Activated CD4-positive, alpha-beta memory T cell treated with anti-CD3 and anti-CD28 coated beads, Interleukin-2, amount 10 ng/mL, durations not matched to agents 7 days and 5 days (primary cell): ENCODE data around the gene MCTP2. TPM values are rescaled to one million over a fixed set of nuclear protein-coding genes. Genes with fewer than 3 reads are reported as not detected.

ENCODE experiments used
- CTCF ChIA-PET: fragments of 350-600 bp; sonication (Branson Sonifier 250); formaldehyde crosslinking; loops from one replicate; lab custom pipeline; 2021; ENCODE audit warnings: antibody characterized with exemption, inconsistent platforms; lab: Charles Lee
- POLR2A ChIA-PET: fragments of 350-600 bp; sonication (Branson Sonifier 250); formaldehyde crosslinking; loops from one replicate; lab custom pipeline; 2021; ENCODE audit warnings: antibody characterized with exemption; lab: Charles Lee
- DNase-seq: peaks from one replicate; pipeline ENCODE4 v3.0.0-alpha.2; 2020
- H3K27ac Mint-ChIP-seq: one replicate; pipeline ENCODE4 v1.8.0; 2021; ENCODE audit warnings: mild to moderate bottlenecking, mixed read lengths
- H3K27me3 Mint-ChIP-seq: one replicate; pipeline ENCODE4 v1.8.0; 2021; ENCODE audit warnings: mixed read lengths
- H3K36me3 Mint-ChIP-seq: one replicate; pipeline ENCODE4 v1.8.0; 2021; ENCODE audit warnings: low read depth, mixed read lengths
- H3K4me1 Mint-ChIP-seq: one replicate; pipeline ENCODE4 v1.8.0; 2021; ENCODE audit warnings: mixed read lengths
- H3K4me3 Mint-ChIP-seq: one replicate; pipeline ENCODE4 v1.8.0; 2021; ENCODE audit warnings: mild to moderate bottlenecking, mixed read lengths
- H3K9me3 Mint-ChIP-seq: one replicate; pipeline ENCODE4 v1.8.0; 2021; ENCODE audit warnings: mixed read lengths
- total RNA-seq, 2 experiments: library from RNA; stranded (reverse); gene quantifications; one replicate each; pipeline ENCODE4 v1.2.3, GENCODE V29; 2021

MCTP2 gene
- total RNA-seq, 2 experiments from 2014 or later, result 46.7 to 48.7 TPM

GRCh38 chr15:94212291-94212690 lies 19.1 kb upstream of the MCTP2 start:
- H3K4me3 Mint-ChIP-seq, result no peak overlapping the region
- peaks cover 30% of the 10 kb centered on the region for H3K36me3 Mint-ChIP-seq
- peaks cover 18% of the 10 kb centered on the region for H3K4me1 Mint-ChIP-seq
- peaks cover 7% of the 10 kb centered on the region for H3K9me3 Mint-ChIP-seq
- CTCF ChIA-PET, result no interaction called here
- DNase-seq, result no peak
- POLR2A ChIA-PET, result no interaction called here
- H3K27ac Mint-ChIP-seq, result no peak overlapping the region
- peaks cover 29% of the 10 kb centered on the region for H3K27me3 Mint-ChIP-seq

- Mint-ChIP-seq H3K4me3 (no peak overlapping the region), H3K27ac (no peak overlapping the region), H3K9me3 (no peaks in the 10 kb centered on the region), H3K36me3 (peaks cover 6% of the 10 kb centered on the region), H3K27me3 (peaks cover 15% of the 10 kb centered on the region), H3K4me1 (peaks cover 25% of the 10 kb centered on the region)
- CTCF ChIA-PET, result no interaction called here
- POLR2A ChIA-PET, result no interaction called here
- DNase-seq, result no peak
These were observed 5.7 kb upstream of the MCTP2 start for GRCh38 chr15:94225616-94226015.

GRCh38 chr15:94228611-94229010 lies 2.8 kb upstream of the MCTP2 start:
- H3K9me3 Mint-ChIP-seq, result no peaks in the 10 kb centered on the region
- ChIA-PET CTCF (interaction anchor here (1.6 to 6.8 kb wide), 2 partner anchors 13 to 95 kb away, joined by 4 to 72 read pairs; no protein-coding TSS in a partner anchor), POLR2A (interaction anchor here (0.9 to 3.9 kb wide), 7 partner anchors 13 to 1409 kb away, joined by 3 to 31 read pairs (median 4); no protein-coding TSS in a partner anchor)
- peaks cover 4% of the 10 kb centered on the region for H3K36me3 Mint-ChIP-seq
- peaks cover 11% of the 10 kb centered on the region for H3K27me3 Mint-ChIP-seq
- H3K4me1 Mint-ChIP-seq, result peaks cover 46% of the 10 kb centered on the region
- DNase-seq, result no peak
- H3K27ac Mint-ChIP-seq, result no peak overlapping the region
- no peak overlapping the region for H3K4me3 Mint-ChIP-seq

GRCh38 chr15:94229591-94230369 lies 1.6 kb upstream of the MCTP2 start:
- peaks cover 12% of the 10 kb centered on the region for H3K36me3 Mint-ChIP-seq
- no peaks in the 10 kb centered on the region for H3K9me3 Mint-ChIP-seq
- H3K27ac Mint-ChIP-seq, result peak overlapping the region; percentile 98
- peaks cover 9% of the 10 kb centered on the region for H3K27me3 Mint-ChIP-seq
- POLR2A ChIA-PET, result interaction anchor here (0.7 to 3.9 kb wide), 18 partner anchors 9 to 1410 kb away, joined by 3 to 56 read pairs (median 5); no protein-coding TSS in a partner anchor
- DNase-seq, result peak; percentile 74
- H3K4me3 Mint-ChIP-seq, result peak overlapping the region; percentile 87
- CTCF ChIA-PET, result interaction anchor here (0.8 to 6.8 kb wide), 10 partner anchors 9 to 98 kb away, joined by 3 to 72 read pairs (median 6); no protein-coding TSS in a partner anchor
- peaks cover 58% of the 10 kb centered on the region for H3K4me1 Mint-ChIP-seq

GRCh38 chr15:94230431-94230882 lies 904 bp upstream of the MCTP2 start:
- Mint-ChIP-seq H3K27ac (peak overlapping the region; percentile 98), H3K4me1 (peaks cover 62% of the 10 kb centered on the region), H3K4me3 (peak overlapping the region; percentile 87), H3K27me3 (peaks cover 5% of the 10 kb centered on the region), H3K36me3 (peaks cover 17% of the 10 kb centered on the region), H3K9me3 (no peaks in the 10 kb centered on the region)
- ChIA-PET CTCF (interaction anchor here (0.8 to 6.8 kb wide), 11 partner anchors 9 to 97 kb away, joined by 3 to 72 read pairs (median 6); no protein-coding TSS in a partner anchor), POLR2A (interaction anchor here (0.7 to 3.9 kb wide), 16 partner anchors 9 to 1411 kb away, joined by 3 to 56 read pairs (median 5); no protein-coding TSS in a partner anchor)
- DNase-seq, result no peak

- Mint-ChIP-seq H3K27ac (peak overlapping the region; percentile 66), H3K27me3 (peaks cover 2% of the 10 kb centered on the region), H3K4me1 (peaks cover 76% of the 10 kb centered on the region), H3K9me3 (no peaks in the 10 kb centered on the region), H3K4me3 (peak overlapping the region; percentile 87), H3K36me3 (peaks cover 30% of the 10 kb centered on the region)
- DNase-seq, result peak; percentile 36
- ChIA-PET POLR2A (interaction anchor here (1.0 to 3.9 kb wide), 12 partner anchors 7 to 91 kb away, joined by 3 to 56 read pairs (median 6); no protein-coding TSS in a partner anchor), CTCF (interaction anchor here (0.7 to 6.8 kb wide), 10 partner anchors 15 to 92 kb away, joined by 3 to 72 read pairs (median 6); no protein-coding TSS in a partner anchor)
These were observed 535 bp downstream of the MCTP2 start for GRCh38 chr15:94231723-94232468.

GRCh38 chr15:94233441-94233840 lies 2.1 kb downstream of the MCTP2 start:
- peaks cover 40% of the 10 kb centered on the region for H3K36me3 Mint-ChIP-seq
- no peaks in the 10 kb centered on the region for H3K27me3 Mint-ChIP-seq
- ChIA-PET CTCF (interaction anchor here (4.9 to 6.8 kb wide), 2 partner anchors 69 to 90 kb away, joined by 41 to 72 read pairs; no protein-coding TSS in a partner anchor), POLR2A (no interaction called here)
- no peaks in the 10 kb centered on the region for H3K9me3 Mint-ChIP-seq
- H3K27ac Mint-ChIP-seq, result no peak overlapping the region
- H3K4me1 Mint-ChIP-seq, result peaks cover 86% of the 10 kb centered on the region
- peak overlapping the region; percentile 51 for H3K4me3 Mint-ChIP-seq
- DNase-seq, result no peak

- peaks cover 83% of the 10 kb centered on the region for H3K4me1 Mint-ChIP-seq
These were observed 2.9 kb downstream of the MCTP2 start for GRCh38 chr15:94234300-94234699.

GRCh38 chr15:94235041-94235440 lies 3.7 kb downstream of the MCTP2 start:
- POLR2A ChIA-PET, result no interaction called here
- no peak overlapping the region for H3K4me3 Mint-ChIP-seq
- H3K9me3 Mint-ChIP-seq, result no peaks in the 10 kb centered on the region
- H3K27ac Mint-ChIP-seq, result no peak overlapping the region
- H3K4me1 Mint-ChIP-seq, result peaks cover 83% of the 10 kb centered on the region
- H3K36me3 Mint-ChIP-seq, result peaks cover 46% of the 10 kb centered on the region
- H3K27me3 Mint-ChIP-seq, result no peaks in the 10 kb centered on the region
- CTCF ChIA-PET, result no interaction called here
- no peak for DNase-seq

More at GRCh38 chr15:94234300-94234699, 2.9 kb downstream of the MCTP2 start:
- H3K27me3 Mint-ChIP-seq, result no peaks in the 10 kb centered on the region
- H3K27ac Mint-ChIP-seq, result no peak overlapping the region
- H3K36me3 Mint-ChIP-seq, result peaks cover 44% of the 10 kb centered on the region
- H3K9me3 Mint-ChIP-seq, result no peaks in the 10 kb centered on the region
- DNase-seq, result no peak
- H3K4me3 Mint-ChIP-seq, result peak overlapping the region; percentile 2
- CTCF ChIA-PET, result interaction anchor here (0.8 kb wide), 1 partner anchor 90 kb away, joined by 3 read pairs; no protein-coding TSS in a partner anchor
- POLR2A ChIA-PET, result no interaction called here

- Mint-ChIP-seq H3K27ac (no peak overlapping the region), H3K4me1 (peaks cover 83% of the 10 kb centered on the region), H3K9me3 (no peaks in the 10 kb centered on the region), H3K4me3 (no peak overlapping the region), H3K27me3 (no peaks in the 10 kb centered on the region), H3K36me3 (peaks cover 46% of the 10 kb centered on the region)
- DNase-seq, result no peak
- CTCF ChIA-PET, result interaction anchor here (0.7 kb wide), 1 partner anchor 1367 kb away, joined by 3 read pairs; no protein-coding TSS in a partner anchor
- POLR2A ChIA-PET, result no interaction called here
These were observed 4.3 kb downstream of the MCTP2 start for GRCh38 chr15:94235646-94236045.

- Mint-ChIP-seq H3K9me3 (no peaks in the 10 kb centered on the region), H3K4me1 (peaks cover 86% of the 10 kb centered on the region), H3K36me3 (peaks cover 46% of the 10 kb centered on the region), H3K4me3 (no peak overlapping the region), H3K27ac (no peak overlapping the region), H3K27me3 (no peaks in the 10 kb centered on the region)
- ChIA-PET CTCF (interaction anchor here (0.6 kb wide), 1 partner anchor 56 kb away, joined by 5 read pairs; no protein-coding TSS in a partner anchor), POLR2A (no interaction called here)
- DNase-seq, result no peak
These were observed 5.2 kb downstream of the MCTP2 start for GRCh38 chr15:94236608-94237007.

- no peak for DNase-seq
- H3K9me3 Mint-ChIP-seq, result no peaks in the 10 kb centered on the region
- peak overlapping the region; percentile 33 for H3K27ac Mint-ChIP-seq
- POLR2A ChIA-PET, result interaction anchor here (1.0 to 3.5 kb wide), 2 partner anchors 7 to 75 kb away, joined by 3 to 23 read pairs; partner anchors contain the start of gene MCTP2
- peaks cover 76% of the 10 kb centered on the region for H3K4me1 Mint-ChIP-seq
- CTCF ChIA-PET, result interaction anchor here (0.7 to 0.8 kb wide), 3 partner anchors 49 to 119 kb away, joined by 3 to 4 read pairs (median 3); no protein-coding TSS in a partner anchor
- peaks cover 46% of the 10 kb centered on the region for H3K36me3 Mint-ChIP-seq
- H3K27me3 Mint-ChIP-seq, result no peaks in the 10 kb centered on the region
- no peak overlapping the region for H3K4me3 Mint-ChIP-seq
These were observed 6.5 kb downstream of the MCTP2 start for GRCh38 chr15:94237903-94238302.
